HG03159 (cell line): ENCODE data around the gene C11orf52.
"Not testable (repeated sequence)": the region's sequence is repeated elsewhere in the genome, so short reads cannot be mapped to it uniquely, and the experiment has no call there.

ENCODE experiments used
- ATAC-seq: cut with Tn5 transposase; IDR thresholded peaks from one replicate; pipeline ENCODE4 v1.9.1; 2021; ENCODE audit warnings: mild to moderate bottlenecking, moderate library complexity; ENCODE audit not compliant: unreplicated experiment

Gene C11orf52, protein sequence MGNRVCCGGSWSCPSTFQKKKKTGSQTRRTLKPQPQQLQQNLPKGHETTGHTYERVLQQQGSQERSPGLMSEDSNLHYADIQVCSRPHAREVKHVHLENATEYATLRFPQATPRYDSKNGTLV

DNA sequence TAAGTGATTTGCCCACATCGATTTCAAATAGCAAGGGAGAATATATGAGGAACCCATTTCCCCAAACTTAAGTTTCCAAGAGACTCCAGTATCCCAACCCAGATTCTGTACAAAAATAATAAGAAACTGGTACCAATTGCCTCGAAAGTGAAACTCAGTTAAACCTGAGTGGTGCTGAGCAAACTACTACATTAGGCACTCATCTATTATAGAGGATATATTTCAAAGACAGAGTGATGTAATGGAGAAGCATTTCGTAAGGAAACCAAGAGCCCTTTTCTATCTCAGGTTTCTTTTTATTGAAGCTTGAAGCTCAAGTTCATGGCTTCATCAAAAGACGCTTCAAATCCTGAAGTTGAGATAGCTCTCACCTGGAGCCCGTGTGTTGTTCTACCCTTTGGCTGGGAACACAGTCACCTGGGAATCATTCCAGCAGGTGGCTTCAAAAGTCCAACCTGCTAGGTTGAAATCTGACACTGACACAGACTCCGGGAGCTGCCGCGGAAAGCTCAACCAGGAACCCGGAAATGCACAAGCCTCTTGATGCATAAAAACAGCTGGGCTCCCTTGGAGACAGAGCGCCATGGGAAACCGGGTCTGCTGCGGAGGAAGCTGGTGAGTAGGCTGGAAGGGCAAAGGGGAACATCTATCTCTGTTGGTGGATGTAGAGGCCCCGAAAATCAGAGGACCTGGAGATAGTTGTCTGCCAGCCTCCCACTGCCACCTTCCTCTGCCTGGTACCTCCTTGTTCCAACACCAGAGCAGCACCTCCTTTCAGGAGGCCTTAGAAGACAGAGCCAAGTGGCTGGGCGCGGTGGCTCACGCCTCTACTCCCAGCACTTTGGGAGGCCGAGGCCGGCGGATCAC, at the start of gene C11orf52:
Gene C11orf52, plus strand, starts transcription at position 524 of the 867 bp plus-strand sequence. Its CDS starts 60 bp downstream, at position 584.
- no peak for ATAC-seq

DNA sequence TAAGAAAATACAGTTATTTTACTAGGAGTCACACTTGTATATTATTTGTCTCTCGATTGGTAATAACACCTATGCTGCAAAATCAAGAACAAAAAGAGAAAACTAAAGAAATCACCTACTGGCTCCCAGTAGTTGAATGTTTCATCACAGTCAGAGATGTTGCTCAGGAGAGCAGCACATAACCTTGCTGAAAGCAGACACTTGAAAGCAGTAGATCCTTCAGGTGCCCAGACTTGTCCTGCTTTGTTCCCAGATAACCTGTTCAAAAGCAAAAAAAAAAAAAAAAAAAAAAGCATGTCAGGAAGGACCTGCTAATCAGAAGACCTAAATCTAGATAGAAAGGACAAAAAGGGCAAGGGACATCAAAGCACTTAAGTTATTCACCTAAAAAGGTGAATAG, 48.6 kb upstream of the C11orf52 start:
- no peak for ATAC-seq

DNA sequence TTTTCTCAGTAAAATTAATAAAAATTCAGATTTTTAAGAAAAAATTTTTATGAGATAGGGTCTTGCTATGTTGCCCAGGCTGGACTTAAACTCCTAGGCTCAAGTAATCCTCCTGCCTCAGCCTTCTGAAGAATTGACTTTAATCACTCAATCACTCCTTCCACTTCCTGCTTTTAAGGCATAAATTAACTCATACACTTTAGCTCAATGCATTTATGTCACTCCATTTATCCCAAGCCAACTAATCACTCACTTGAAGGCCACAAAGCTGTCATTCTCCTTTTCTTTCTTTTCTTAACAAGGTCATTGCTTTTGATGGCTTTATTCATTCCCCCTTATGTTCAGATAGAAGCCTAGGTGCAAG, 48.2 kb upstream of the C11orf52 start:
- ATAC-seq, result peak; percentile 2

DNA sequence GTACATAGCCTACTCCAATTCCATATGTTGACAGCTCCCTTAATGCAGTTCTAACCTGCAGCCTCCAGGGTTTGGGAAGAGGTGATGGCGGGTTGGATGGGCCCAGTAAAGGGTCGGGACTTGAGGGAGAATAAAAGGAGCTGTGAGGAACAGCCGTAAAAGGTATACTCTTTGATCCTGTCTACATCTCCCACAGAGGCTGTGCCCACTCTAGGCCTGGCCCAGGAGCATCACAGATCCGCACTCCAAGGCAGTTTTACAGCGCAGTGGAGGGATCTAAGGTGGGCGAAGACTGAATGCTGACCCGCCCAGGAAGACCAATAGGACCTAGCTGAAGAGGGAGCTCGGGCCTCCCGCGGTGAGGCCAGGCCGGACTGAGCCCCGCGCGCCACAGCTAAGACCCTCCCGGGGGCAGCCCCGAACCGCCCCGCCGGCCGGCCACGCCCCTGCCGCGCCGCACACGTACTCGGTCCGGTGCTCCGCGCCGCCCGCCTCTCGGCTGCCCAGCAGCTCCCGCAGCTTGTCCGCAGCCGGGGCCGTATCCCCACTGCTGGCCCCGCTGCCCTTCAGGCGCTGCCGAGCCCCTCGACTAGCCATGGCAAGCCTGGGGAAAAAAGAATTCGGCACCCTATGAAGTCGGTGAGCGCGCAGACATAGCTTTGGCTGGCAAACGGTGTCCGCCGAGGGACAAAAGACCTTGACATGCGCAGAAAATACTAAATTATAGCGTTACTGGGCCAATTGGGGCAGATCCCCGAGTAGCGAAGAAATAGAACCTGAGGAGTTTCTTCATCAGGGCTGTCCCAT, 47.6 kb upstream of the C11orf52 start, which contains the start of gene ALG9:
Gene ALG9, minus strand, starts transcription at position 696 of the 807 bp plus-strand sequence. Its CDS starts 99 bp downstream, at position 597.
- peak; percentile 91 for ATAC-seq

DNA sequence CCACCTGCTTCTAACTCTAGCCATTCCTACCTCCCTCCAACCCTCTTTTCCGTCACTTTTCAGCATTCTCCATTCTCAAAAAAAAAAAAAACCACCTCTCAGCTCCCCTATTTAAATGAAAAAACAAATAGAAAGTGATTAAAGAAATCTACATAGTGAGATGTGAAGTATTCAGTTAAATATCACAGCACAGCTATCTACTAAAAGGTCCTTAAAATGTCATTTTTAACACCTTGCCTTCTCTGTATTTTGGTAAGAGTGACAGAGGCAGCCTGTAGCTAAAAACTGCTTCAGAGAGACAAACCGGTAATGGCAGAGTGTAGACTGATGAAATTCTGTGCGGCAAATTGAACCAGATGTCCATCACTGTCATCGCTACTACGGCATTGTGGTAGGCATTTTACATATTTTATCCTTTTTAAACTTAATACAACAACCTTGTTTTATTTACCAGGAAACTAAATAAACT, 47.0 kb upstream of the C11orf52 start:
- no peak for ATAC-seq

DNA sequence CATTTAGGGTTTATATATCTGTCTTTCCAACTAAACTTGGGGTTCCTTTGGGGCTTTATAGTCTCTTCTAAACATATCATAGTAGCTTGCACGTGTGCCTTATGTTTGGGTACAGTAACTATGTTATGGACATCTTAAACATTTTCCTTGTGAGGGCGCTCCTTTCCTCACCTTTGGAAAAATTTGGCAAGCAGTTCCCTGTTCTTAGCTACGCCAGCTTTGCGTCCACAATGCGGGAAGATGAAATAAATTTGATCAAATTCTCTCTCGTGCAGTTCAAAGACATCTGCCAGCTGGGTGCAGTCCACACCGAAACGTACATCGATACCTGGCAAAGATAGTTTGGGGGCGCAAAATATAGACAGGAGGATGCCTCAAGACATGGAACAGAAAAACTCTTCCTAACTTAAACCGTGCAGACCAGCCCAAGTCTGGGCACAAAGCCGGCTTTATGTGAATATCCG, 40.3 kb upstream of the C11orf52 start:
- peak; percentile 2 for ATAC-seq

DNA sequence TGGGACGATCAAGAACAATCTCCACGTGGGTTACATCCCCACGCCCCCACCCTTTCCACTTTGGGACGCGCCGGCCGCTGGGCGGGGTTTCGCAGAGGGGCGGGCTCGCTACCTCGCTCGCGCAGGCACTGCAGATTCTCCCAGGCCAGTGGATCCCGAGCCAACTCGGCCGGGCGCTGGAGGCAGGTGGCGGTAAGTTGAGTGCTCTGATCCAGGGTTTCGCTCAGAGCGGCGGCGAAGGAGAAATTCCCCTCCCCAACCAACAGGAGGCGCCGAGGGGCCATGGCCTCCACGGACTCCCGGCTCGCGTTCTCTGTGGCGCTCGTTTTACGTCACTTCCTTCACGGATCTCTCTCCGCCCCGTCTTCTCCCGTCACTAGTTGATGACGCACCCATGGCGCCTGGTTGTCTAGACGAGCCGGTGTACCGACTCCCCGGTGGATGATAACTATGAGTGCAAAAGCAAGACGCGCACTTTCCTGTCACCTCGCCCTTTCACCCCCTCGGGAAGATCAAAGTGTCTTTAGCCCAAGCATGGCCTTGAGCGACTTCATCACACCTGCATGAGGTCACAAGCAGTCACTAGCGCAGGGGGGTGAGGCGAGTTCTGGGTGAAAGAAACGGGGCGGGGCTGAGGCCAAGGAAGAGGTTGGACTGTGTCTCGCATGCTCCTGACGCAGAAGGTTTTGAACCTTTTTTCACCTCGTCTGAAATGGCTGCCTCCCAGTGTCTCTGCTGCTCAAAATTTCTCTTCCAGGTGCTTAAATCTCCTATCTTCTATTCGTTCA, 39.7 kb upstream of the C11orf52 start, which contains the start of the genes CFAP68 and FDXACB1:
Gene CFAP68, plus strand, starts transcription at position 693 of the 788 bp plus-strand sequence. Its CDS starts 20 bp downstream, at position 713.
Gene FDXACB1, minus strand, starts transcription at position 317 of the 788 bp plus-strand sequence. Its CDS starts 33 bp downstream, at position 284.
- peak; percentile 91 for ATAC-seq

DNA sequence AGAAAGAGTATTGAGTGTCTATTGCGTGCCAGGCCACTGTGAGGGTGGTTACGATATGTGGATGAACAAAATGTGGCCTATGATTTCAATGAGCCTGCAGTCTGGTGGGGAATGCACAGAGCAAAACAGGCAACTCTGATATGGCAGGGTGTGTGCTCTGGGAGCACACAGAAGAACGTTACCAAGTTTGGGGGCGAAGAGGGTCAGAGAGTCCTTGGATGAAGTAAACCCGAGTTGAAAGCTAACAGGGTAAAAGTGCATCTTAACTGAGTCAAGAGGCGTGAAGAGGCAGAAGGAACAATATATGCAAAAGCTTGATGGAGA, 39.1 kb upstream of the C11orf52 start:
- ATAC-seq, result no peak

DNA sequence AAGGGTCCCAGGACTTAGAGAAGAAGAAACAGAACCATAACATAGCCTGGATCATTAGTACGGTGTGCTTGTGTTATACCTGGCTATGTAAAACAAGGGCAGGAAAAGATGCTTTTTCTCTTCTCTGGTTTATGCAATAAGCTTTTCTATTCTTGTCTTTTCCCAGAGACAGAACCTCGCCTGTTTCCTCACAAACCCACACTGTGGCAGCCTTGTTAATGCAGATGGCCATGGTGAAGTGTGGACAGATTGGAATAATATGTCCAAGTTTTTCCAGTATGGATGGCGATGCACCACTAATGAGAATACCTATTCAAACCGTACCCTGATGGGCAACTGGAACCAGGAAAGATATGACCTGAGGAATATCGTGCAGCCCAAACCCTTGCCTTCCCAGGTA, 36.5 kb upstream of the C11orf52 start:
- ATAC-seq, result no peak

DNA sequence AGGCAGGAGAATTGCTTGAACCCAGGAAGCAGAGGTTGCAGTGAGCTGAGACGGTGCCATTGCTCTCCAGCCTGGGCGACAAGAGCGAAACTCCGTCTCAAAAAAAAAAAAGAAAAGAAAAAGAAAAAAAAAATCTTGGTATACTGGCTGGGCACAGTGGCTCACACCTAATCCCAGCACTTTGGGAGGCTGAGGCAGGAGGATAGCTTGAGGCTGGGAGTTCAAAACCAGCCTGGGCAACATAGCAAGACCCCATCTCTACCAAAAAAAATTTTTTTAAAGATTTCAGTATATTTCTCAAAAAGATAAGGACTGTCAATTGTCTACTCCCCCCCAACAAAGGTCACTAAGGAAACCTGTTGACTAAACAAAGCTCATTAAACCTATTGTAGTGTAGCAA, 33.7 kb upstream of the C11orf52 start:
- not testable (repeated sequence) for ATAC-seq

DNA sequence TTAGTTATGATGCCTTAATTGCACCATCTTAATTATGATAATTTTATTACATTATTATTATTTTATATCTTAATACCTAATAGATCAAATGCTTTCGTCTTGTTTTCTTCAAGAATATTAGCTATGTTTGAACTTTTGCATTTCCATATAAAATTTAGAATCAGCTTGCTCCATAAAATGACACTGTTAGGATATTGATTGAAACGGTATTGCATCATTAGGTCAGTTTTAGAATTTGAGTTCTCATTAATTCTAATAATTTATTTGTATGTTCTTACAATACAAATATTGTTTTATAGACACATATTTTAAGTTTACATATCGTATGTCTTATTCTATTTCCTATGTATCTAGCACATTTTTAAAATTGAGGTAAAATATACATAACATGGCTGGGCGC, 32.7 kb upstream of the C11orf52 start:
- no peak for ATAC-seq

DNA sequence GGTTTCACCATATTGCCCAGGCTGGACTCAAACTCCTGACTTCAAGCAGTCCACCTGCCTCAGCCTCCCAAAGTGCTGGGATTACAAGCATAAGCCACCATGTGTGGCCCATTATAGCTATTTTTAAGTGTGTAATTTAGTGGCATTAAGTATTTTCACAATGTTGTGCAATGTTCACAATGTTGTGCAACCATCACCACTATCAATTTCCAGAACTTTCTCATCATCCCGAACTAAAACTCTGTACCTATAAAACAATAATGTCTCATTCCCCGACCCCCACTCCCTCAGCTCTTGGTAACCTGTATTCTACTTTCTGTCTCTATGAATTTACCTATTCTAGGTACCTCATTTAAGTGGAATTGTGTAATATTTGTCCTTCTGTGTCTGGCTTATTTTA, 31.9 kb upstream of the C11orf52 start:
- no peak for ATAC-seq

DNA sequence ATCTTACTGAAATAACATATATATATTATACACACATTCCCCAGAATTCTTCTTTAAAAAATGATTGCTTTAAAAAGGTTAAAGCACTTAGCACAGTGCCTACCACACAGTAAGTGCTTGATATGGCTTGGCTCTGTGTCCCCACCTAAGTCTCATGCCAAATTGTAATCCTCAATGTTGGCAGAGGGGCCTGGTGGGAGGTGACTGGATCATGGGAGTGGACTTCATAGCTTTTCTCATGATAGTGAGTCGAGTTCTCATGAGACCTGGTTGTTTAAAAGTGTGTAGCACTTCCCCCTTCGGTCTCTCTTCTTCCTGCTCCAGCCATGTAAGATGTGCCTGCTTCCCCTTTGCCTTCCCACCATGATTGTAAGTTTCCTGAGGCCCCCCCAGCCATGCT, 13.3 kb upstream of the C11orf52 start:
- no peak for ATAC-seq

DNA sequence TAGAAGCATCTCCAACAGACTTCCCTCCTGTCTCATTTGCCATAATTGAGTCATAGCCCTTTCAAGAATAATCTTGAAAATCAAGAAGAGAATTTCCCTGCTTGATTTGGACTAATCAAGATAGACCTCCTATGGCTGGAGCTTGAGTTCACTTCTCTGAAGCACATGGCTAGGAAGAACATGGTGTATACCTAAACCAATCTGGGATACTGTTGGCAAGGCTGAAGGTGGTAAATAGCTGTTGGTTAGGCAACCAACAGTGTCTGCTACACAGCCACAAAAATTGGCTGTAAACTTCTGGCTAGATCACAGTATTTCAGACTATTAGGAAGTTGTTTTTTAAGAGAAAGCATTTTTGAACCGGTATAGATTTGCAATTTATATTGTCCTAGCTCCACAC, 12.0 kb upstream of the C11orf52 start:
- no peak for ATAC-seq

DNA sequence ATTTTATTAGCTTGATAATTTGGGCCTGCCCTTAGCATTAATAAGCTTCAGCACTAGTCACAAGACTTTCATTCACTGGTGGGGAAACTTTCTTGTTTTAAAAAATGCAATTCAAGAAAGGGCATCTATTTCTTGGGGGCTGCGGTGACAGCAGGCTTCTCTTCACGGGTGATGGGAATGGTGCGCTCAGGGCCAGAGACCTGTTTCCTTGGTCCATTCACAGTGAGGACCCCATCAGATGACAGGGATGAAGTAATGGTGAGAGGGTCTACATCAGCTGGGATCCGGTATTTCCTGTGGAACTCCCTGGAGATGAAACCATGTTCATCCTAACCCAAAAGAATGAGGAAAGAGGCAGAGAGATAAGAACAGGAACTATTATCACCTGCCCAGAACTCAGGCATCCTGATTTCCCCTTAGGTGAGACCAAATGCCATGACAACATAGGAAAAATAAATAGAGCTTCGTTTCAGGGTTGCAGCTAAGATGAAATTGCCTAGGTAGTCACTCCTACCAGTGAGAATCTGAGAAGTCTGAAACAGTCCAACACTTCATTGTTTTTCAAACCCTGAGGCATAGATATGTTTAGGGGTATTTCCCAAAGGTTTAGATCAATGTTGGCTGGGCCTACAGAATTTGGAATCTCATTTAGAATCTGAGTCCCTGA, 9.9 kb upstream of the C11orf52 start:
- no peak for ATAC-seq

DNA sequence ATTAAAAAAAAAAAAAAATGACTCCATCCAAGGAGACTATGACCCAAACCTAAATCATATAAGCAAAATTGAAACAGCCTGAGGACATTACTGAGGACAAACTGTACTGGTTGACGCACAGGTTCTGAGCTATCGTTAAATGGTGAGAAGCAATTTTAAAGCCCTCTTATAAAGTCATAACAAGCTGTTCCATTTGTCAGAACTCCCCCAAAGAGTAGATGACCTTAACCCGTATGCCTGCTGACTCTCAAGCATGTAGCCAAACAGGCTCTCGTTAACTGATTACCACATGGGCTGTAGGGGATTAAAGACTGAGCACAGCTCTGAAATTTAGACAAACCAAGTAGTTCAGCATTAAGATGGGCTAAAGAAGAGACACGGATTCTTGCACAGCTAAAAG, 9.3 kb upstream of the C11orf52 start:
- no peak for ATAC-seq

DNA sequence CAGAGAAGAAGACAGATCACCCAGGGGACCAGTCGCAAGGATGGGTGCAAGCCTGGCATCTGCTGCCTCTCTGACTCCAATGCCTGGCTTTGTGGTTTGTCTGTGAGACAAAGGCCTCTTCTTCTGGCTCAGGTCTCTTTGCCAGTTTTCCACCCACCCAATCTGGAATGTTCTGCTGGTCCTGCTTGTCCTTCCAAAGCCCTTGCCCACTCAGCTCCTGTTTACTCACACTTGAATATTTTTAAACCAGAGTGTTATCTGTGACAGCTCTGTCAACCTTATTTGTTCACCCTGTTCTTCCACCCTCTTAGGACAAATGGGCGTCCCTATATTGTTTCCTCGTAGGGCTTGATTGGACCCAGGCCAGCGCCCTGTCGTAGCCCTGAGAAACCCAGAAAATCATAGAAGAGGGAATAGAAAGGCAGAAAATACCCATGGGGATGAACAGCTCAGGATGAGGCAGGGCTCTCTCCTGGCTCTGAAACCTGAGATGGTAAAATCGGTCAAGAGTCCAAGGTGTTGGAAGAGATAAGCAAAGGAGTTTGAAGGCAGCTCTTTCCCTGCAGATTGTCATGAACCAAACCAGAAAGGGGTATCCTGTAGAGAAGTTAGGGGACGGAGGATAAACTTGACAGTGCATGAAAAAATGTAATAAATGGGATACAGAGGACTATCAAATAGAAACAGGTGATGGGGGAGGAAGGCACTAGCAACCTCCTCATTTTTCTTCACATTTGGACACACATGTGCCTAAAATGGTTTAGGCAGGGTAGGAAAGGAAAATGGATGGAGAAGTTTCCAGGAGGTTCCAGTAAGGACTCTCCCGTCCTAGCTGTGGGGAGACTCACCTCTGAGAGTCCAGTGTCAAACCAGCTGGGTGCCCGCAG, 7.8 kb upstream of the C11orf52 start:
- no peak for ATAC-seq

DNA sequence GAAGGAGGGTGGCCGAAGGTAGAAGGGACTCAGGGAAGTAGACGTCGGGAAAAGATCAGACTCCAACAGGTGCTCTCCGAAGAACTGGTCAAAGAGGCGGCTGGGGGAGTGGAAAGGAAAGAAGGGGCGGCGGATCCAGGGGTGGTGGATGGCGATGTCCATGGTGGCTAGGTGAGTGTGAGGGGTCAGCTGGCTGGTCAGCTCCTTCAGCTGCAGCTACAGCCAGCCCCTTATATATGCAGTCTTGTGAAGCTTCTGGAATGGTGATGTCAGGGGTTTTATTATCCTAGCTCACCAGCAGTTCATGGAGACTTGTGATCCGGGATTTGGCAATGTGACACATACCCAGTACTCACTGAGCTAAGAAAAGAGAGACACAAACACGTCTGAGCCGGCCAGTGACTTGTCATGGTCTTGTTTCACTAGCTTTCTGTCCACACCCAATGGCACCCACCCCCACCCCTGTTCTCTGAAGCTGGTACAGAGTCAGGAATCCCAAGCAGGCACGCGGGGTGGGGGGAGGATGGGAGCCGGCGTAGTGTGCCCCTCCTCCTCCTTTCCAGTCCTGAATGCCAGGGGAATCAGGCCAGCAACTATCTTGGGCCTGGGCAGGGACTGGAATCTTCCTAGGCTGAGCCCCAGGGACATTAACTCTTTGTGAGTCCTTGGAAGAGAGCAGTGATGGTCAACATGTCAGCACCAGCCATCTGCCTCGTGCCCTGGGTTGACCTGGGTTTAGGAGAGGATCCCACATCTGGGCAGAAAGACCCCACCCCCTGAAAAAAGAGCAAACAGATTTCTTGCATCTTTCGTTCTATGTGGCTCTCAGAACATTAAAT, 6.9 kb upstream of the C11orf52 start, which contains the start of gene CRYAB:
Gene CRYAB, minus strand, starts transcription at position 208 of the 839 bp plus-strand sequence. Its CDS starts 46 bp downstream, at position 162.
- no peak for ATAC-seq
